K562 (cell line): ENCODE measurements around the gene TERB1. TPM values are rescaled to one million over a fixed set of nuclear protein-coding genes. Genes with fewer than 3 reads are reported as not detected.

Experiments used
- BRD4 ChIP-seq: fragments of 200-600 bp; sonication (generic); IDR thresholded peaks from 2 replicates; pipeline ENCODE4 v1.6.1; 2017; ENCODE audit warnings: inconsistent platforms
- HDGF ChIP-seq: fragments of 450-650 bp; IDR thresholded peaks from 2 replicates; pipeline ENCODE4 v1.6.1; 2016
- MEIS2 ChIP-seq: fragments of 450-650 bp; IDR thresholded peaks from 2 replicates; pipeline ENCODE4 v1.6.1; 2014; ENCODE audit warnings: mild to moderate bottlenecking; ENCODE audit not compliant: partially characterized antibody
- RBM17 ChIP-seq: fragments of 200-400 bp; formaldehyde crosslinking; IDR thresholded peaks from 2 replicates; pipeline ENCODE4 v1.6.1; 2017; ENCODE audit warnings: low read depth, mild to moderate bottlenecking, low read length, borderline replicate concordance
- RFX7 ChIP-seq: fragments of 250-450 bp; sonication (Bioruptor Pico); IDR thresholded peaks from 2 replicates; pipeline ENCODE4 v1.5.1; 2021; ENCODE audit warnings: mild to moderate bottlenecking
- TARDBP ChIP-seq: fragments of 450-650 bp; IDR thresholded peaks from 2 replicates; pipeline ENCODE4 v1.6.1; 2016
- TEAD2 ChIP-seq: fragments of 450-650 bp; IDR thresholded peaks from 2 replicates; pipeline ENCODE4 v1.6.1; 2016; ENCODE audit warnings: missing genetic modification characterization, control low read depth, missing compliant biosample characterization
- TSC22D4 ChIP-seq: fragments of 450-650 bp; IDR thresholded peaks from 2 replicates; pipeline ENCODE4 v1.6.1; 2016; ENCODE audit warnings: missing genetic modification characterization, missing biosample characterization, control low read depth
- YBX1 ChIP-seq: fragments of 450-650 bp; IDR thresholded peaks from 2 replicates; pipeline ENCODE4 v1.7.1; 2016; ENCODE audit warnings: mild to moderate bottlenecking
- ZKSCAN1 ChIP-seq: fragments of 150-350 bp; IDR thresholded peaks from 2 replicates; pipeline ENCODE4 v1.6.1; 2016; ENCODE audit warnings: low read depth, low read length
- ZNF23 ChIP-seq: fragments of 250-450 bp; sonication (Bioruptor Pico); IDR thresholded peaks from 2 replicates; pipeline ENCODE4 v1.4.0; 2020; ENCODE audit warnings: mild to moderate bottlenecking
- ZNF445 ChIP-seq: fragments of 250-450 bp; sonication (Bioruptor Pico); IDR thresholded peaks from 2 replicates; pipeline ENCODE4 v1.4.0; 2020; ENCODE audit warnings: low read depth, mild to moderate bottlenecking, moderate library complexity
- ZNF717 ChIP-seq: fragments of 250-450 bp; sonication (Bioruptor Pico); IDR thresholded peaks from 2 replicates; pipeline ENCODE4 v1.5.0; 2021
- ZNF778 ChIP-seq: fragments of 450-650 bp; formaldehyde crosslinking; IDR thresholded peaks from 2 replicates; pipeline ENCODE4 v1.4.0; 2020; ENCODE audit warnings: mild to moderate bottlenecking, moderate library complexity
- polyA plus RNA-seq, 8 experiments: library from polyadenylated mRNA; depleted of rRNA in 4 of 8; stranded (reverse) in 5 of 8; unstranded in 3 of 8; fragments of >200 nt; fragmentation: Nextera tagmentation in 2 of 8; fragmentation: Illumina TruSeq in 1 of 8; extraction: Ambion mirVana in 2 of 8; extraction: Trizol in 1 of 8; gene quantifications; 2 replicates each; pipeline versions ENCODE4 v1.2.1 to v1.2.3, GENCODE V29; 2011 to 2014; ENCODE audit warnings: inconsistent platforms in 1 of 8, missing spikeins in 1 of 8
- total RNA-seq, 7 experiments: library from RNA; depleted of rRNA in 6 of 7; stranded (reverse); fragments of >200 nt in 6 of 7; fragmentation: Illumina TruSeq in 2 of 7; extraction: Trizol in 2 of 7; gene quantifications; 2 replicates each; pipeline versions ENCODE4 v1.2.1 to v1.2.3, GENCODE V29; 2011 to 2021; ENCODE audit warnings: low replicate concordance in 1 of 7
- TF ChIP-seq, protein P1 (sequence below): fragments of 150-350 bp; conservative IDR thresholded peaks from 2 replicates; pipeline ENCODE4 v1.6.1; 2014; ENCODE audit warnings: low read length
- TF ChIP-seq, protein P2 (sequence below): IDR thresholded peaks from 2 replicates; pipeline ENCODE4 v1.6.1; 2011; ENCODE audit not compliant: insufficient read length; ENCODE audit errors: extremely low read depth
- TF ChIP-seq, protein P3 (sequence below): fragments of 250-450 bp; sonication (Bioruptor Pico); IDR thresholded peaks from 2 replicates; pipeline ENCODE4 v1.6.1; 2021; ENCODE audit warnings: mild to moderate bottlenecking
- TF ChIP-seq, protein P4 (sequence below): sonication (generic); formaldehyde crosslinking; IDR thresholded peaks from 2 replicates; pipeline ENCODE4 v1.8.1; 2023; ENCODE audit warnings: mild to moderate bottlenecking, missing genetic modification reagents
- TF ChIP-seq, protein P5 (sequence below): fragments of 250-450 bp; sonication (Bioruptor Pico); IDR thresholded peaks from 2 replicates; pipeline ENCODE4 v1.8.0; 2022; ENCODE audit warnings: moderate library complexity, mild to moderate bottlenecking, inconsistent platforms
- TF ChIP-seq, protein P6 (sequence below): sonication (generic); IDR thresholded peaks from 2 replicates; pipeline ENCODE4 v1.6.1; 2016

The TERB1 gene
- total and polyA plus RNA-seq, 9 of the 15 experiments (the other 6 are each of a cell fraction or from before 2014, with no cell fraction given) = not detected

DNA sequence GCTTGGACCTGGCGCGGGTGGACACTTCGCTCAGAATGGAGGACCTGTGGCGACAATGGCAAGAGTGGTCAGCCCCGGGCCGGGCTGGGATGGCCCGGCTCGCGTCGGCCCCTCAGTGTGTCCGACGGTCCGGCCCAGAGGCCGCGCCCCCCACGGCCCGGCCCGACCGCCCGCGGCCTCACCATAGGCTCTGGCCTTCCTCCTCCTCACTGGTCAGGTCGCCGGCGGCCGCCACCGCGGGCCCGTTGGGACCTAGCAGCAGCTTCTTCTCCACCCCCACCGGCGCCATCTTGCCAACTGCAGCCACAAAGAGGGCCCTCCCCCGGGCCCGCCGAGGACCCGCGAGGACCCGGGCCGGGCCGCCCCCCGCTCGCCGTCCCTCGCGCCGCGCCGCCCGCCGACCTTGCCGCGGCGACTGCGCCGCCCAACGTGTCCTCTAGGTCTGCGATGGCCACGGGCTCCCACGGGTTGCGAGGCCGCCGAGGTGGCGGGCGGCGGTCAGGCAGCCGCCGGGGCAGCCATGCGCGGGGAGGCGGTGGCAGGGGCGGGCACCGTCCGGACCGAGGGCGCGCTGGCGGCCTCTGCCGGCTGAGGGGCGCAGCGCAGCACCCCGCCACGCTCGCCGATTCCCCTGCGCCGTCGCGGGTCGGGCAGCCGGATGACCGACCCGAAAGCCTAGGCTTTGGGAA, 49.9 kb downstream of the TERB1 start, which contains the start of gene DYNC1LI2 (continued):
- TF ChIP-seq, protein P1, sequence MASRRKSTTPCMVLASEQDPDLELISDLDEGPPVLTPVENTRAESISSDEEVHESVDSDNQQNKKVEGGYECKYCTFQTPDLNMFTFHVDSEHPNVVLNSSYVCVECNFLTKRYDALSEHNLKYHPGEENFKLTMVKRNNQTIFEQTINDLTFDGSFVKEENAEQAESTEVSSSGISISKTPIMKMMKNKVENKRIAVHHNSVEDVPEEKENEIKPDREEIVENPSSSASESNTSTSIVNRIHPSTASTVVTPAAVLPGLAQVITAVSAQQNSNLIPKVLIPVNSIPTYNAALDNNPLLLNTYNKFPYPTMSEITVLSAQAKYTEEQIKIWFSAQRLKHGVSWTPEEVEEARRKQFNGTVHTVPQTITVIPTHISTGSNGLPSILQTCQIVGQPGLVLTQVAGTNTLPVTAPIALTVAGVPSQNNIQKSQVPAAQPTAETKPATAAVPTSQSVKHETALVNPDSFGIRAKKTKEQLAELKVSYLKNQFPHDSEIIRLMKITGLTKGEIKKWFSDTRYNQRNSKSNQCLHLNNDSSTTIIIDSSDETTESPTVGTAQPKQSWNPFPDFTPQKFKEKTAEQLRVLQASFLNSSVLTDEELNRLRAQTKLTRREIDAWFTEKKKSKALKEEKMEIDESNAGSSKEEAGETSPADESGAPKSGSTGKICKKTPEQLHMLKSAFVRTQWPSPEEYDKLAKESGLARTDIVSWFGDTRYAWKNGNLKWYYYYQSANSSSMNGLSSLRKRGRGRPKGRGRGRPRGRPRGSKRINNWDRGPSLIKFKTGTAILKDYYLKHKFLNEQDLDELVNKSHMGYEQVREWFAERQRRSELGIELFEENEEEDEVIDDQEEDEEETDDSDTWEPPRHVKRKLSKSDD = 0 out of 2 replicates have a peak, but pooled peaks have one; percentile 56
- TF ChIP-seq ZNF717 (CRISPR knock-in tag) = no peak
- TF ChIP-seq, protein P2, sequence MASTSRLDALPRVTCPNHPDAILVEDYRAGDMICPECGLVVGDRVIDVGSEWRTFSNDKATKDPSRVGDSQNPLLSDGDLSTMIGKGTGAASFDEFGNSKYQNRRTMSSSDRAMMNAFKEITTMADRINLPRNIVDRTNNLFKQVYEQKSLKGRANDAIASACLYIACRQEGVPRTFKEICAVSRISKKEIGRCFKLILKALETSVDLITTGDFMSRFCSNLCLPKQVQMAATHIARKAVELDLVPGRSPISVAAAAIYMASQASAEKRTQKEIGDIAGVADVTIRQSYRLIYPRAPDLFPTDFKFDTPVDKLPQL = no peak
- no peak; the same call in 1 of the 2 replicates for TF ChIP-seq TARDBP
- TF ChIP-seq YBX1 = no peak
- TF ChIP-seq RBM17 = no peak
- TF ChIP-seq, protein P3, sequence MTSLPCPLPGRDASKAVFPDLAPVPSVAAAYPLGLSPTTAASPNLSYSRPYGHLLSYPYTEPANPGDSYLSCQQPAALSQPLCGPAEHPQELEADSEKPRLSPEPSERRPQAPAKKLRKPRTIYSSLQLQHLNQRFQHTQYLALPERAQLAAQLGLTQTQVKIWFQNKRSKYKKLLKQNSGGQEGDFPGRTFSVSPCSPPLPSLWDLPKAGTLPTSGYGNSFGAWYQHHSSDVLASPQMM (CRISPR knock-in tag) = no peak
- TF ChIP-seq ZKSCAN1 = peak; percentile 11; the same call in 1 of the 2 replicates
- TF ChIP-seq RFX7 (CRISPR knock-in tag) = no peak
- TF ChIP-seq, protein P4, sequence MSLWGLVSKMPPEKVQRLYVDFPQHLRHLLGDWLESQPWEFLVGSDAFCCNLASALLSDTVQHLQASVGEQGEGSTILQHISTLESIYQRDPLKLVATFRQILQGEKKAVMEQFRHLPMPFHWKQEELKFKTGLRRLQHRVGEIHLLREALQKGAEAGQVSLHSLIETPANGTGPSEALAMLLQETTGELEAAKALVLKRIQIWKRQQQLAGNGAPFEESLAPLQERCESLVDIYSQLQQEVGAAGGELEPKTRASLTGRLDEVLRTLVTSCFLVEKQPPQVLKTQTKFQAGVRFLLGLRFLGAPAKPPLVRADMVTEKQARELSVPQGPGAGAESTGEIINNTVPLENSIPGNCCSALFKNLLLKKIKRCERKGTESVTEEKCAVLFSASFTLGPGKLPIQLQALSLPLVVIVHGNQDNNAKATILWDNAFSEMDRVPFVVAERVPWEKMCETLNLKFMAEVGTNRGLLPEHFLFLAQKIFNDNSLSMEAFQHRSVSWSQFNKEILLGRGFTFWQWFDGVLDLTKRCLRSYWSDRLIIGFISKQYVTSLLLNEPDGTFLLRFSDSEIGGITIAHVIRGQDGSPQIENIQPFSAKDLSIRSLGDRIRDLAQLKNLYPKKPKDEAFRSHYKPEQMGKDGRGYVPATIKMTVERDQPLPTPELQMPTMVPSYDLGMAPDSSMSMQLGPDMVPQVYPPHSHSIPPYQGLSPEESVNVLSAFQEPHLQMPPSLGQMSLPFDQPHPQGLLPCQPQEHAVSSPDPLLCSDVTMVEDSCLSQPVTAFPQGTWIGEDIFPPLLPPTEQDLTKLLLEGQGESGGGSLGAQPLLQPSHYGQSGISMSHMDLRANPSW (CRISPR knock-in tag) = no peak
- TF ChIP-seq MEIS2 = peak; percentile 26
- no peak for TF ChIP-seq HDGF
- no peak for TF ChIP-seq TSC22D4 (tag)
- no peak for TF ChIP-seq ZNF445 (CRISPR knock-in tag)
- TF ChIP-seq ZNF23 (CRISPR knock-in tag) = no peak
- TF ChIP-seq BRD4 = peak; percentile 64; the same call in 1 of the 2 replicates
- TF ChIP-seq, protein P5, sequence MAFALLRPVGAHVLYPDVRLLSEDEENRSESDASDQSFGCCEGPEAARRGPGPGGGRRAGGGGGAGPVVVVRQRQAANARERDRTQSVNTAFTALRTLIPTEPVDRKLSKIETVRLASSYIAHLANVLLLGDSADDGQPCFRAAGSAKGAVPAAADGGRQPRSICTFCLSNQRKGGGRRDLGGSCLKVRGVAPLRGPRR (CRISPR knock-in tag) = no peak
- no peak for TF ChIP-seq ZNF778 (CRISPR knock-in tag)
- TF ChIP-seq, protein P6, sequence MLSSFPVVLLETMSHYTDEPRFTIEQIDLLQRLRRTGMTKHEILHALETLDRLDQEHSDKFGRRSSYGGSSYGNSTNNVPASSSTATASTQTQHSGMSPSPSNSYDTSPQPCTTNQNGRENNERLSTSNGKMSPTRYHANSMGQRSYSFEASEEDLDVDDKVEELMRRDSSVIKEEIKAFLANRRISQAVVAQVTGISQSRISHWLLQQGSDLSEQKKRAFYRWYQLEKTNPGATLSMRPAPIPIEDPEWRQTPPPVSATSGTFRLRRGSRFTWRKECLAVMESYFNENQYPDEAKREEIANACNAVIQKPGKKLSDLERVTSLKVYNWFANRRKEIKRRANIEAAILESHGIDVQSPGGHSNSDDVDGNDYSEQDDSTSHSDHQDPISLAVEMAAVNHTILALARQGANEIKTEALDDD = no peak
- no peak for TF ChIP-seq TEAD2 (tag)
